ENCODE data around the gene MCAT. TPM values are rescaled to one million over a fixed set of nuclear protein-coding genes. Genes with fewer than 3 reads are reported as not detected.

MCAT gene
- total and polyA plus RNA-seq, 2 of the 4 experiments (the other 2 are of a cell fraction) = 7.3 to 19.7 TPM

DNA sequence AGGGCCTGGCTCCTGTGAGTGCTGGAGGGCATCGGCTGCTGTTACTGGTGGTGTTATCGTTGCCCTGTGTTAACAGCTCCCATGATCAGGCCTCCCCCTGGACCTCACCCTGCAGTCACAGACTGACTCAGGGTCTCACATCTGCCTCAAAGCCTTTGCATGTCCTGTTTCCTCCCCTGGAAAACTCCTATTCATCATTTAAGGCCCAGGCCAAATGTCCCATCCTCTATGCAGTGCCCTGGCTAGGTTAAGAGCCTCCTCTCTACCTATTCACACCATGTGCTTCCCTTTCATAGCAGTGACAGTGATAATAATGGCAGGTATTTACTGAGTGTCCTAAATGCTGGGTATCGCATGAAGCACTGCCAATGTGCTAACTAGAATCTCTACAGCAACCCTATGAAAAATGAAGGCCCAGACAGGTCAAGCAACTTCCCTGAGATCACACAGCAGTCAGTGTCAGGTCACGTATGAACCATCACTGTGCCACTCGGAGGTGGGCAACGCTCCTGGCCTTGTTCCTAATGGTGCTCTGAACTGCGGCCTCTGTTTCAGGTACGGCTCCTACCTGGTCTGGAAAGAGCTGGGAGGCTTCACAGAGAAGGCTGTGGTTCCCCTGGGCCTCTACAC is 17.4 kb upstream of the MCAT start:
- H4K8ac ChIP-seq (ENCODE audit: low read depth in 2 of 2, low read length in 2 of 2) = no peak overlapping the region
- no peak for ATAC-seq (ENCODE audit: low read depth)
- H3K79me1 ChIP-seq (ENCODE audit: low read depth in 1 of 2, low read length in 2 of 2) = peaks cover 20 to 46% of the 10 kb centered on the region in 2 experiments; a peak in 3 of 4 replicates
- H2BK120ac ChIP-seq (ENCODE audit: low read depth, low read length) = no peak overlapping the region
- H3K4me3 ChIP-seq (ENCODE audit: insufficient read depth, low read depth, low read length) = no peak overlapping the region
- H3K4me1 ChIP-seq (ENCODE audit: control insufficient read depth, insufficient read depth, low read length) = 0 out of 2 replicates have a peak, but pooled peaks cover 1% of the 10 kb centered on the region
- BruUV-seq (replicated peaks) = no TSS peak
- no peak overlapping the region for H3K4ac ChIP-seq (ENCODE audit: low read depth, low read length)
- no peak overlapping the region for H2BK5ac ChIP-seq (ENCODE audit: low read depth, low read length, poor library complexity, severe bottlenecking)
- intact Hi-C loops (cut with micrococcal nuclease) = no loop called here
- ChIA-PET CTCF (no interaction called here), POLR2A (ENCODE audit: unreplicated experiment) (no interaction called here)
- no peak overlapping the region for H4K91ac ChIP-seq (ENCODE audit: insufficient read depth, low read depth, low read length)
- 100% methylated on average over 4 of the region's 8 CpGs; no CpG with 5 or more reads in 1 of the 2 experiments for WGBS, 2 experiments (ENCODE audit: extremely low coverage in 2 of 2, insufficient read length in 1 of 2)
- H3K9me1 ChIP-seq (ENCODE audit: insufficient read depth, low read length) = peaks cover 5% of the 10 kb centered on the region
- H2AK5ac ChIP-seq (ENCODE audit: low read depth, low read length) = no peak overlapping the region
- H3K27me3 ChIP-seq (ENCODE audit: control insufficient read depth, insufficient read depth, low read length) = no peaks in the 10 kb centered on the region
- TF ChIP-seq CEBPB (IDR thresholded peaks at IDR 0.05; ENCODE audit: low read depth, low read length) = no peak
- TF ChIP-seq BHLHE40 (IDR thresholded peaks at IDR 0.05; ENCODE audit: low read depth, low read length) = no peak
- no peak for TF ChIP-seq RAD21 (IDR thresholded peaks at IDR 0.05; ENCODE audit: low read length)
- TF ChIP-seq POLR2A (IDR thresholded peaks at IDR 0.05; ENCODE audit: low read depth, low read length) = no peak
- TF ChIP-seq, protein P1, sequence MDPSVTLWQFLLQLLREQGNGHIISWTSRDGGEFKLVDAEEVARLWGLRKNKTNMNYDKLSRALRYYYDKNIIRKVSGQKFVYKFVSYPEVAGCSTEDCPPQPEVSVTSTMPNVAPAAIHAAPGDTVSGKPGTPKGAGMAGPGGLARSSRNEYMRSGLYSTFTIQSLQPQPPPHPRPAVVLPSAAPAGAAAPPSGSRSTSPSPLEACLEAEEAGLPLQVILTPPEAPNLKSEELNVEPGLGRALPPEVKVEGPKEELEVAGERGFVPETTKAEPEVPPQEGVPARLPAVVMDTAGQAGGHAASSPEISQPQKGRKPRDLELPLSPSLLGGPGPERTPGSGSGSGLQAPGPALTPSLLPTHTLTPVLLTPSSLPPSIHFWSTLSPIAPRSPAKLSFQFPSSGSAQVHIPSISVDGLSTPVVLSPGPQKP (IDR thresholded peaks at IDR 0.05; ENCODE audit: borderline replicate concordance, low read depth, low read length) = no peak
- TF ChIP-seq SMC3 (IDR thresholded peaks at IDR 0.05; ENCODE audit: low read depth, low read length) = no peak
- TF ChIP-seq RFX5 (IDR thresholded peaks at IDR 0.05; ENCODE audit: low read depth, low read length) = no peak
- H3K18ac ChIP-seq (ENCODE audit: low read depth, low read length) = no peak overlapping the region
- H3K14ac ChIP-seq (replicated peaks; ENCODE audit: low read depth, low read length) = no peak overlapping the region
- no peak overlapping the region for H3K27ac ChIP-seq (ENCODE audit: insufficient read depth, low read length)
- peaks cover 45% of the 10 kb centered on the region for H4K20me1 ChIP-seq (ENCODE audit: insufficient read depth, low read length)
- no peaks in the 10 kb centered on the region for H3K9me3 ChIP-seq (ENCODE audit: control insufficient read depth, insufficient read depth, low read length)
- H3K36me3 ChIP-seq (ENCODE audit: control insufficient read depth, insufficient read depth, low read length) = peaks cover 26% of the 10 kb centered on the region
- H3K9ac ChIP-seq (ENCODE audit: low read depth, low read length) = no peak overlapping the region
- H2BK15ac ChIP-seq (ENCODE audit: low read depth, low read length) = no peak overlapping the region
- dilution Hi-C loops (cut with HindIII; ENCODE audit: low sequenced_read_pairs, unreplicated experiment) = no loop called here
- H3K56ac ChIP-seq (ENCODE audit: extremely low read depth, insufficient read depth, low read length) = no peak overlapping the region
- no peak overlapping the region for H4K5ac ChIP-seq (ENCODE audit: low read depth, low read length)
- H3K4me2 ChIP-seq (ENCODE audit: low read depth, low read length) = no peak overlapping the region
- no peak overlapping the region for H2BK20ac ChIP-seq (ENCODE audit: low read depth, low read length)
- DNase-seq = no peak
- in situ Hi-C loops (cut with MboI; ENCODE audit: low sequenced_read_pairs) = no loop called here
- H2AK9ac ChIP-seq (replicated peaks; ENCODE audit: low read depth, low read length, poor library complexity) = no peak overlapping the region
- no peak overlapping the region for H3K23ac ChIP-seq (ENCODE audit: low read depth, low read length)
- no peak overlapping the region for H2AFZ ChIP-seq (replicated peaks; ENCODE audit: low read length, poor library complexity)

Data from IMR-90 (cell line).